Upper lobe of left lung (tissue), 4 donors: ENCODE results near the gene TFCP2L1.

Experiments
- CTCF ChIP-seq, 6 experiments: fragments of 450-650 bp in 4 of 6; fragments of 200-600 bp in 2 of 6; sonication (generic) in 2 of 6; IDR thresholded peaks; one replicate each; pipeline ENCODE4 v1.5.1; 2016 to 2019; ENCODE audit warnings: antibody characterized with exemption in 6 of 6
- EP300 ChIP-seq, 4 donors: sonication (generic); formaldehyde crosslinking; IDR thresholded peaks; one replicate each; pipeline ENCODE4 v1.5.1; 2017; ENCODE audit warnings: antibody characterized with exemption in 4 of 4, control low read depth in 2 of 4
- POLR2A ChIP-seq, 4 donors: fragments of 450-650 bp; IDR thresholded peaks; one replicate each; pipeline ENCODE4 v1.5.1; 2016 to 2017; ENCODE audit warnings: antibody characterized with exemption in 4 of 4, mild to moderate bottlenecking in 2 of 4
- POLR2AphosphoS5 ChIP-seq, 2 donors: sonication (generic); formaldehyde crosslinking; IDR thresholded peaks; one replicate each; pipeline ENCODE4 v1.5.1; 2017; ENCODE audit warnings: antibody characterized with exemption in 2 of 2

- TF ChIP-seq POLR2A (IDR thresholded peaks at IDR 0.05) (no peak), CTCF (IDR thresholded peaks at IDR 0.05) (no peak), POLR2AphosphoS5 (IDR thresholded peaks at IDR 0.05) (no peak), EP300 (IDR thresholded peaks at IDR 0.05) (no peak)
Observed at GRCh38 chr2:121244616-121245015, 40.4 kb downstream of the TFCP2L1 start.
